Measurements from ENCODE around the gene EFNB1.

EFNB1 gene

GRCh38 chrX:68880846-68881552 is 52.2 kb downstream of the EFNB1 start:
- DNase-seq, result no peak

DNA sequence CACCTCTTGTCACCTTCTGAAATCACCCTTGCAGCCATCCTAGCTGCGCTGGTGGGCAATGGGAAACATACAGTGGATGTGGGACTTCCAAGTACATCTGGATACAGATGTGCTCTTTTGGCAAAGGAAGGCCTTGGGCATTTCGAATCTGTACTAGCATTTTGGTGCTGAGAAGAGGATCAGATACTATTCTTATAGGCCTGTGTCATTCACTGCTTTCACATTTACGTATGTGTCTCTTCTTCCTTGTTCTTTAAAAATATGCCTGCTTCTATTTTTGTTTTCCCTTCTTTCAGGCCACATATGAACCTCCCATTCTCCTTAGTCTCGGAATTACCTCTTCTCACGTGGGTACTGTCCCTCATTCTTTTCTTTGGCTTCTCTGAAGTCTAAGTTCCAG is 53.1 kb downstream of the EFNB1 start:
- DNase-seq, result no peak

- DNase-seq, result no peak
Observed at GRCh38 chrX:68883800-68884199, 55.0 kb downstream of the EFNB1 start.

GRCh38 chrX:68889249-68889648 is 60.4 kb downstream of the EFNB1 start:
- DNase-seq, result no peak
